Cardiac ventricle fibroblast (primary cell): Measurements from ENCODE around the gene CACNA2D1. TPM values are rescaled to one million over a fixed set of nuclear protein-coding genes. Genes with fewer than 3 reads are reported as not detected.

ENCODE experiments used
- total RNA-seq: library from RNA; depleted of rRNA; stranded (reverse); fragments of >200 nt; gene quantifications from 2 replicates; pipeline ENCODE4 v1.2.3, GENCODE V29; 2015

The CACNA2D1 gene
- total RNA-seq, result 47.1 and 78.8 TPM in 2 replicates

GRCh38 chr7:82443547-82444219 lies at the start of gene CACNA2D1:
Gene CACNA2D1 (minus strand): TSS chr7:82443777.

